ENCODE measurements around the gene USP34. TPM values are rescaled to one million over a fixed set of nuclear protein-coding genes. Genes with fewer than 3 reads are reported as not detected.

USP34 gene
- total RNA-seq, 5 donors from 2014 or later (not counting 1 experiment from before 2014, with no cell fraction given): 118 to 193 (median 132) TPM

GRCh38 chr2:61327173-61327572, 143.7 kb downstream of the USP34 start:
- Mint-ChIP-seq H3K4me3 (no peak overlapping the region), H3K27me3 (no peaks in the 10 kb centered on the region), H3K27ac (peak overlapping the region; percentile 77 to 80), H3K9me3 (no peaks in the 10 kb centered on the region), H3K36me3 (peaks cover 44% of the 10 kb centered on the region), H3K4me1 (peaks cover 0 to 24% (median 17%) of the 10 kb centered on the region in 3 donors)
- ATAC-seq (replicated peaks in 1 of 4) (peak in 3 of 4 experiments; percentile 39 to 45 (median 43)), DNase-seq (no peak)
- Histone ChIP-seq H3K27me3 (replicated peaks in 1 of 2; ENCODE audit: control insufficient read depth in 2 of 2, extremely low read depth in 1 of 2, insufficient read depth in 2 of 2, low read length in 1 of 2) (no peaks in the 10 kb centered on the region), H3K27ac (ENCODE audit: low read length) (no peak overlapping the region), H3K9me3 (no peaks in the 10 kb centered on the region), H3K36me3 (ENCODE audit: control insufficient read depth in 2 of 2, extremely low read depth in 1 of 2, insufficient read depth in 1 of 2, low read length in 1 of 2) (peaks cover 0 to 46% of the 10 kb centered on the region in 2 donors), H3K4me3 (ENCODE audit: control insufficient read depth in 1 of 2, extremely low read depth in 1 of 2, low read length in 1 of 2) (no peak overlapping the region), H3K4me1 (ENCODE audit: control insufficient read depth in 1 of 2, extremely low read depth in 1 of 2, insufficient read depth in 2 of 2, low read length in 2 of 2) (no peaks in the 10 kb centered on the region)
- CTCF ChIA-PET: interaction anchor here in 1 of 2 donors (0.6 kb wide), 1 partner anchor 30 kb away, joined by 7 read pairs; no protein-coding TSS in a partner anchor
- 60% methylated on average over 2 of the region's 3 CpGs for WGBS (ENCODE audit: insufficient coverage)
- POLR2A ChIA-PET: interaction anchor here in 1 of 2 donors (0.6 kb wide), 1 partner anchor 44 kb away, joined by 3 read pairs; no protein-coding TSS in a partner anchor

GRCh38 chr2:61326423-61326822, 144.5 kb downstream of the USP34 start:
- Histone ChIP-seq H3K27me3 (replicated peaks in 1 of 2; ENCODE audit: control insufficient read depth in 2 of 2, extremely low read depth in 1 of 2, insufficient read depth in 2 of 2, low read length in 1 of 2) (no peaks in the 10 kb centered on the region), H3K9me3 (no peaks in the 10 kb centered on the region), H3K4me1 (ENCODE audit: control insufficient read depth in 1 of 2, extremely low read depth in 1 of 2, insufficient read depth in 2 of 2, low read length in 2 of 2) (no peaks in the 10 kb centered on the region), H3K4me3 (ENCODE audit: control insufficient read depth in 1 of 2, extremely low read depth in 1 of 2, low read length in 1 of 2) (no peak overlapping the region), H3K27ac (ENCODE audit: low read length) (no peak overlapping the region), H3K36me3 (ENCODE audit: control insufficient read depth in 2 of 2, extremely low read depth in 1 of 2, insufficient read depth in 1 of 2, low read length in 1 of 2) (peaks cover 0 to 52% of the 10 kb centered on the region in 2 donors)
- ATAC-seq (replicated peaks in 1 of 4) (no peak), DNase-seq (no peak)
- H3K9me3 Mint-ChIP-seq: no peaks in the 10 kb centered on the region
- H3K4me1 Mint-ChIP-seq: peaks cover 0 to 24% (median 17%) of the 10 kb centered on the region in 3 donors
- no peak overlapping the region for H3K4me3 Mint-ChIP-seq
- H3K27me3 Mint-ChIP-seq: no peaks in the 10 kb centered on the region
- POLR2A ChIA-PET: interaction anchor here in 1 of 2 donors (0.5 kb wide), 1 partner anchor 144 kb away, joined by 3 read pairs; no protein-coding TSS in a partner anchor
- CTCF ChIA-PET: interaction anchor here in 1 of 2 donors (0.5 to 0.6 kb wide), 2 partner anchors 9 to 31 kb away, joined by 4 to 7 read pairs; no protein-coding TSS in a partner anchor
- no CpG with 5 or more reads among the region's 3 CpGs for WGBS (ENCODE audit: insufficient coverage)
- peaks cover 40% of the 10 kb centered on the region for H3K36me3 Mint-ChIP-seq
- no peak overlapping the region for H3K27ac Mint-ChIP-seq

GRCh38 chr2:61320181-61320580, 150.7 kb downstream of the USP34 start:
- no peak overlapping the region for H3K4me3 ChIP-seq (ENCODE audit: control insufficient read depth in 1 of 2, extremely low read depth in 1 of 2, low read length in 1 of 2)
- H3K4me3 Mint-ChIP-seq: no peak overlapping the region
- H3K27me3 Mint-ChIP-seq: no peaks in the 10 kb centered on the region
- no peak overlapping the region for H3K27ac Mint-ChIP-seq
- no peaks in the 10 kb centered on the region for H3K9me3 Mint-ChIP-seq
- no peaks in the 10 kb centered on the region for H3K4me1 ChIP-seq (ENCODE audit: control insufficient read depth in 1 of 2, extremely low read depth in 1 of 2, insufficient read depth in 2 of 2, low read length in 2 of 2)
- no peaks in the 10 kb centered on the region for H3K27me3 ChIP-seq (replicated peaks in 1 of 2; ENCODE audit: control insufficient read depth in 2 of 2, extremely low read depth in 1 of 2, insufficient read depth in 2 of 2, low read length in 1 of 2)
- no peak overlapping the region for H3K27ac ChIP-seq (ENCODE audit: low read length)
- CTCF ChIA-PET: no interaction called here
- WGBS (ENCODE audit: insufficient coverage): no CpG with 5 or more reads among the region's 3 CpGs
- no peaks in the 10 kb centered on the region for H3K9me3 ChIP-seq
- no peak for DNase-seq
- POLR2A ChIA-PET: interaction anchor here in 1 of 2 donors (0.6 kb wide), 1 partner anchor 223 kb away, joined by 7 read pairs; no protein-coding TSS in a partner anchor
- ATAC-seq (replicated peaks in 1 of 4): no peak
- peaks cover 0 to 2% (median 0%) of the 10 kb centered on the region in 3 donors for H3K4me1 Mint-ChIP-seq
- H3K36me3 ChIP-seq (ENCODE audit: control insufficient read depth in 2 of 2, extremely low read depth in 1 of 2, insufficient read depth in 1 of 2, low read length in 1 of 2): peaks cover 0 to 40% of the 10 kb centered on the region in 2 donors
- H3K36me3 Mint-ChIP-seq: peaks cover 34% of the 10 kb centered on the region

- Mint-ChIP-seq H3K9me3 (no peaks in the 10 kb centered on the region), H3K36me3 (peaks cover 31% of the 10 kb centered on the region), H3K4me3 (no peak overlapping the region), H3K27me3 (no peaks in the 10 kb centered on the region), H3K27ac (no peak overlapping the region), H3K4me1 (no peaks in the 10 kb centered on the region)
- ATAC-seq (replicated peaks in 1 of 4): no peak
- ChIA-PET CTCF (no interaction called here), POLR2A (no interaction called here)
- H3K36me3 ChIP-seq (ENCODE audit: control insufficient read depth in 2 of 2, extremely low read depth in 1 of 2, insufficient read depth in 1 of 2, low read length in 1 of 2): peaks cover 0 to 42% of the 10 kb centered on the region in 2 donors
- H3K27me3 ChIP-seq (replicated peaks in 1 of 2; ENCODE audit: control insufficient read depth in 2 of 2, extremely low read depth in 1 of 2, insufficient read depth in 2 of 2, low read length in 1 of 2): no peaks in the 10 kb centered on the region
- DNase-seq: no peak
- no peak overlapping the region for H3K27ac ChIP-seq (ENCODE audit: low read length)
- H3K4me1 ChIP-seq (ENCODE audit: control insufficient read depth in 1 of 2, extremely low read depth in 1 of 2, insufficient read depth in 2 of 2, low read length in 2 of 2): no peaks in the 10 kb centered on the region
- WGBS (ENCODE audit: insufficient coverage): no CpG with 5 or more reads among the region's 1 CpG
- no peak overlapping the region for H3K4me3 ChIP-seq (ENCODE audit: control insufficient read depth in 1 of 2, extremely low read depth in 1 of 2, low read length in 1 of 2)
- H3K9me3 ChIP-seq: no peaks in the 10 kb centered on the region
Observed at GRCh38 chr2:61318553-61318952, 152.3 kb downstream of the USP34 start.

GRCh38 chr2:61295981-61296380, 174.9 kb downstream of the USP34 start:
- POLR2A ChIA-PET: no interaction called here
- ATAC-seq (replicated peaks in 1 of 4) (no peak), DNase-seq (no peak)
- no peak overlapping the region for H3K4me3 Mint-ChIP-seq
- H3K4me3 ChIP-seq (ENCODE audit: control insufficient read depth in 1 of 2, extremely low read depth in 1 of 2, low read length in 1 of 2): no peak overlapping the region
- H3K27me3 Mint-ChIP-seq: no peaks in the 10 kb centered on the region
- H3K27ac Mint-ChIP-seq: no peak overlapping the region
- no peaks in the 10 kb centered on the region for H3K9me3 ChIP-seq
- peaks cover 0 to 64% of the 10 kb centered on the region in 2 donors for H3K36me3 ChIP-seq (ENCODE audit: control insufficient read depth in 2 of 2, extremely low read depth in 1 of 2, insufficient read depth in 1 of 2, low read length in 1 of 2)
- H3K27me3 ChIP-seq (replicated peaks in 1 of 2; ENCODE audit: control insufficient read depth in 2 of 2, extremely low read depth in 1 of 2, insufficient read depth in 2 of 2, low read length in 1 of 2): no peaks in the 10 kb centered on the region
- WGBS (ENCODE audit: insufficient coverage): no CpG with 5 or more reads among the region's 3 CpGs
- peaks cover 46% of the 10 kb centered on the region for H3K36me3 Mint-ChIP-seq
- CTCF ChIA-PET: no interaction called here
- no peaks in the 10 kb centered on the region for H3K9me3 Mint-ChIP-seq
- no peaks in the 10 kb centered on the region for H3K4me1 ChIP-seq (ENCODE audit: control insufficient read depth in 1 of 2, extremely low read depth in 1 of 2, insufficient read depth in 2 of 2, low read length in 2 of 2)
- no peak overlapping the region for H3K27ac ChIP-seq (ENCODE audit: low read length)
- peaks cover 0 to 7% (median 6%) of the 10 kb centered on the region in 3 donors for H3K4me1 Mint-ChIP-seq

- ATAC-seq (replicated peaks in 1 of 4): no peak
- H3K4me1 Mint-ChIP-seq: peaks cover 0 to 11% (median 8%) of the 10 kb centered on the region in 3 donors
- CTCF ChIA-PET: interaction anchor here in 1 of 2 donors (0.5 kb wide), 1 partner anchor 265 kb away, joined by 3 read pairs; no protein-coding TSS in a partner anchor
Observed at GRCh38 chr2:61291851-61292575, 178.9 kb downstream of the USP34 start.

More at GRCh38 chr2:61291851-61292575, 178.9 kb downstream of the USP34 start:
- Mint-ChIP-seq H3K27ac (no peak overlapping the region), H3K9me3 (no peaks in the 10 kb centered on the region), H3K36me3 (peaks cover 51% of the 10 kb centered on the region), H3K4me3 (no peak overlapping the region), H3K27me3 (no peaks in the 10 kb centered on the region)
- peaks cover 0 to 60% of the 10 kb centered on the region in 2 donors for H3K36me3 ChIP-seq (ENCODE audit: control insufficient read depth in 2 of 2, extremely low read depth in 1 of 2, insufficient read depth in 1 of 2, low read length in 1 of 2)
- DNase-seq: no peak
- no peaks in the 10 kb centered on the region for H3K9me3 ChIP-seq
- H3K4me1 ChIP-seq (ENCODE audit: control insufficient read depth in 1 of 2, extremely low read depth in 1 of 2, insufficient read depth in 2 of 2, low read length in 2 of 2): no peaks in the 10 kb centered on the region
- no peak overlapping the region for H3K27ac ChIP-seq (ENCODE audit: low read length)
- POLR2A ChIA-PET: interaction anchor here (0.5 to 0.6 kb wide), 2 partner anchors 121 to 260 kb away, joined by 3 to 8 read pairs; no protein-coding TSS in a partner anchor
- H3K27me3 ChIP-seq (replicated peaks in 1 of 2; ENCODE audit: control insufficient read depth in 2 of 2, extremely low read depth in 1 of 2, insufficient read depth in 2 of 2, low read length in 1 of 2): no peaks in the 10 kb centered on the region
- 100% methylated on average over 1 of the region's 5 CpGs for WGBS (ENCODE audit: insufficient coverage)
- H3K4me3 ChIP-seq (ENCODE audit: control insufficient read depth in 1 of 2, extremely low read depth in 1 of 2, low read length in 1 of 2): no peak overlapping the region

Data from T-cell (primary cell).